HCT116 (cell line): ENCODE data around the gene HBB. TPM values are rescaled to one million over a fixed set of nuclear protein-coding genes. Genes with fewer than 3 reads are reported as not detected.

Experiments used
- ATAC-seq: fragments of 200-7000 bp; cut with Tn5 transposase; 2 replicates; pipeline ENCODE4 v1.9.1; 2020; ENCODE audit warnings: mild to moderate bottlenecking, moderate library complexity
- BruUV-seq: library from RNA; stranded (reverse); fragments of 400-500 nt; replicated peaks from 2 replicates; lab custom pipeline; 2021; lab: Mats Ljungman, UMichigan
- CTCF ChIA-PET: fragments of 300-600 bp; sonication (Branson Sonifier 250); formaldehyde crosslinking; loops from one replicate; lab custom pipeline; 2021; ENCODE audit warnings: antibody characterized with exemption; lab: Charles Lee
- POLR2A ChIA-PET: fragments of 300-600, 350-600 bp; sonication (Branson Sonifier 250); formaldehyde crosslinking; loops from one replicate; lab custom pipeline; 2021; ENCODE audit warnings: antibody characterized with exemption; lab: Charles Lee
- RAD21 ChIA-PET, 2 experiments: fragments of 300-600 bp; sonication (Branson Sonifier 250); formaldehyde crosslinking; loops; one replicate each; lab custom pipeline; 2023; ENCODE audit warnings: low total read pairs in 2 of 2; ENCODE audit not compliant: uncharacterized antibody in 2 of 2, unreplicated experiment in 2 of 2, low non-redundant PET in 1 of 2; lab: Charles Lee
- DNase-seq: peaks from one replicate; pipeline ENCODE4 v3.0.0-alpha.2; 2010; ENCODE audit warnings: low read depth, low spot score
- H2AFZ ChIP-seq: fragments of 200-600 bp; shearing (Covaris generic), sonication (generic); 2 replicates; pipeline ENCODE4 v1.6.1; 2017; ENCODE audit warnings: low read depth, mixed run types, mixed read lengths, antibody characterized with exemption, low read length; ENCODE audit not compliant: poor library complexity, severe bottlenecking
- H3K27ac ChIP-seq: 2 replicates; pipeline ENCODE4 v1.5.1; 2012; ENCODE audit warnings: low read depth, low read length
- H3K27me3 ChIP-seq: fragments of 200-600 bp; sonication (generic); 2 replicates; pipeline ENCODE4 v1.6.1; 2016; ENCODE audit warnings: mixed run types, low read length, mixed read lengths; ENCODE audit not compliant: insufficient read depth
- H3K36me3 ChIP-seq, 2 experiments: fragments of 200-500 bp in 1 of 2; fragments of 200-600 bp in 1 of 2; sonication (Bioruptor generic) in 1 of 2; sonication (generic) in 1 of 2; 2 replicates each; pipeline versions ENCODE4 v1.5.1 to v1.6.1; 2014 to 2016; ENCODE audit warnings: low read length in 2 of 2, inconsistent platforms in 1 of 2, mixed read lengths in 1 of 2, mixed run types in 1 of 2; ENCODE audit not compliant: insufficient read depth in 2 of 2, control insufficient read depth in 1 of 2
- H3K4me1 ChIP-seq, 2 experiments: fragments of 200-600 bp in 1 of 2; sonication (generic) in 1 of 2; 2 replicates each; pipeline versions ENCODE4 v1.5.1 to v1.6.1; 2012 to 2017; ENCODE audit warnings: low read length in 2 of 2, inconsistent platforms in 1 of 2, mild to moderate bottlenecking in 1 of 2, mixed read lengths in 1 of 2, mixed run types in 1 of 2, moderate library complexity in 1 of 2; ENCODE audit not compliant: insufficient read depth in 2 of 2, control insufficient read depth in 1 of 2
- H3K4me2 ChIP-seq: fragments of 200-600 bp; sonication (generic); 2 replicates; pipeline ENCODE4 v1.6.1; 2017; ENCODE audit warnings: mixed run types, low read length, mixed read lengths
- H3K4me3 ChIP-seq, 2 experiments: fragments of 200-600 bp in 1 of 2; sonication (generic) in 1 of 2; replicated peaks in 1 of 2; 2 replicates each; pipeline ENCODE4 v1.5.1; 2011 to 2016; ENCODE audit warnings: low read length in 2 of 2, control low read depth in 1 of 2, low read depth in 1 of 2, mild to moderate bottlenecking in 1 of 2, mixed read lengths in 1 of 2, mixed run types in 1 of 2
- H3K79me2 ChIP-seq: fragments of 200-600 bp; sonication (generic); 2 replicates; pipeline ENCODE4 v1.6.1; 2017; ENCODE audit warnings: mild to moderate bottlenecking, mixed run types, low read length, moderate library complexity, mixed read lengths; ENCODE audit not compliant: insufficient read depth
- H3K9ac ChIP-seq: fragments of 200-600 bp; sonication (generic); 2 replicates; pipeline ENCODE4 v1.6.1; 2016; ENCODE audit warnings: low read length, mixed read lengths
- H3K9me2 ChIP-seq: fragments of 200-600 bp; sonication (generic), shearing (Covaris generic); 2 replicates; pipeline ENCODE4 v1.6.1; 2017; ENCODE audit warnings: mixed run types, mild to moderate bottlenecking, moderate library complexity; ENCODE audit not compliant: insufficient read depth
- H3K9me3 ChIP-seq, 2 experiments: fragments of 200-500 bp in 1 of 2; fragments of 200-600 bp in 1 of 2; sonication (Bioruptor generic) in 1 of 2; sonication (generic) in 1 of 2; 2 replicates each; pipeline ENCODE4 v1.6.1; 2014 to 2017; ENCODE audit warnings: low read length in 2 of 2, mixed read lengths in 2 of 2, inconsistent platforms in 1 of 2, low read depth in 1 of 2, mild to moderate bottlenecking in 1 of 2, mixed run types in 1 of 2, moderate library complexity in 1 of 2; ENCODE audit not compliant: control insufficient read depth in 1 of 2, insufficient read depth in 1 of 2
- H4K20me1 ChIP-seq: fragments of 200-600 bp; sonication (generic), shearing (Covaris generic); 2 replicates; pipeline ENCODE4 v1.6.1; 2017; ENCODE audit warnings: mixed run types, mild to moderate bottlenecking, moderate library complexity; ENCODE audit not compliant: insufficient read depth
- CEBPB ChIP-seq: IDR thresholded peaks from 2 replicates; pipeline ENCODE4 v1.6.1; 2012; ENCODE audit warnings: low read depth
- EZH2phosphoT487 ChIP-seq: fragments of 200-600 bp; IDR thresholded peaks from 2 replicates; pipeline ENCODE4 v1.6.1; 2018; ENCODE audit warnings: antibody characterized with exemption, borderline replicate concordance
- POLR2AphosphoS5 ChIP-seq: IDR thresholded peaks from 2 replicates; pipeline ENCODE4 v1.6.1; 2011; ENCODE audit warnings: mild to moderate bottlenecking, low read depth, low read length, moderate library complexity
- RAD21 ChIP-seq: IDR thresholded peaks from 2 replicates; pipeline ENCODE4 v1.6.1; 2012; ENCODE audit warnings: low read depth, mild to moderate bottlenecking
- REST ChIP-seq: IDR thresholded peaks from 2 replicates; pipeline ENCODE4 v1.6.1; 2012; ENCODE audit warnings: low read depth
- SIN3A ChIP-seq: IDR thresholded peaks from 2 replicates; pipeline ENCODE4 v1.6.1; 2012; ENCODE audit warnings: low read depth
- SRF ChIP-seq: IDR thresholded peaks from 2 replicates; pipeline ENCODE4 v1.6.1; 2012; ENCODE audit warnings: low read depth
- intact Hi-C: fragments of 100-400 bp; cut with micrococcal nuclease; formaldehyde crosslinking; loops from 2 replicates; pipeline ENCODE4 v1.10.0; 2022
- total RNA-seq: library from RNA; stranded (reverse); gene quantifications from one replicate; pipeline ENCODE4 v1.2.1, GENCODE V29; 2021; ENCODE audit not compliant: unreplicated experiment

The HBB gene
- total RNA-seq, 1 experiment from 2014 or later: not detected

GRCh38 chr11:5242208-5242607 lies 15.3 kb upstream of the HBB start (continued):
- TF ChIP-seq REST: no peak

- ChIA-PET POLR2A (no interaction called here), CTCF (no interaction called here), RAD21 (no interaction called here)
- no peak overlapping the region for H3K27ac ChIP-seq
- H3K4me2 ChIP-seq: no peak overlapping the region
- ATAC-seq: no peak
- intact Hi-C loops: no loop called here
- no peak overlapping the region for H2AFZ ChIP-seq
- H3K27me3 ChIP-seq: peaks cover 71% of the 10 kb centered on the region
- H3K79me2 ChIP-seq: no peaks in the 10 kb centered on the region
- no peaks in the 10 kb centered on the region for H3K9me3 ChIP-seq
- TF ChIP-seq SIN3A: no peak
- TF ChIP-seq RAD21: no peak
- no peak for TF ChIP-seq EZH2phosphoT487
- TF ChIP-seq POLR2AphosphoS5: no peak
- no peak for TF ChIP-seq SRF
- no peak for TF ChIP-seq CEBPB
- H3K9me2 ChIP-seq: no peaks in the 10 kb centered on the region
- BruUV-seq: no TSS peak
- no peaks in the 10 kb centered on the region for H3K4me1 ChIP-seq
- no peaks in the 10 kb centered on the region for H3K36me3 ChIP-seq
- H3K9ac ChIP-seq: no peak overlapping the region
- DNase-seq: no peak
- no peaks in the 10 kb centered on the region for H4K20me1 ChIP-seq
- no peak overlapping the region for H3K4me3 ChIP-seq
Observed at GRCh38 chr11:5241458-5241857, 14.6 kb upstream of the HBB start.
